ENCODE data around the gene THPO.

DNA sequence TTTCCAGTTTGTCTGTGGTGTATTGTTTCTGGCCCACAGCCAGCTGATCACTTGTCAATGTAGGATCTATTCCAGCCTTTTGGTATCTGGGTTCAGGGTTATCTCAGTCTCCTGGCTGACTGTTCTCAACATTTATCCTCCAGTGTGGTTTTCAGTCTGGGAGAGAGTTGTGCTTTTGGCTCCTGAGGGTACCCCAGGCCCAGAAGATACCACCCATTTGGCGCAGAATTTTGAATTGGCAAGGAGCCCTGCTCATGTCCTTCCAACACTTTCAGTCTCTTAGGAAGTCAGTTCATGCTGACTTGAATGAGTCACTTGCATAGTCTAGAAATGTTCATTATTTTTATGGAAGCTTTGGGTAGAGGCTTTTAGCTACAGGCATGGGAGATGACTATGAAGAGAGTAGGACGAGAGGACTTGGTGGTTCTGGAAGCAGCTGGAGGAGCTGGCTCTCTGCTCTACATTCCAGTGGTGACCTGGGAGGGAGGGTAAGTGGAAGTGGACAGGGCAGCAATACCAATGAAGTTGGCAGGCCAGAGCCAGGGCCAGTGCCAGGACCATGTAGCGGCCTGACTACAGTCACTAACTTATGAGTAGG lies 9.3 kb downstream of the THPO start:
- TF ChIP-seq, protein P1, sequence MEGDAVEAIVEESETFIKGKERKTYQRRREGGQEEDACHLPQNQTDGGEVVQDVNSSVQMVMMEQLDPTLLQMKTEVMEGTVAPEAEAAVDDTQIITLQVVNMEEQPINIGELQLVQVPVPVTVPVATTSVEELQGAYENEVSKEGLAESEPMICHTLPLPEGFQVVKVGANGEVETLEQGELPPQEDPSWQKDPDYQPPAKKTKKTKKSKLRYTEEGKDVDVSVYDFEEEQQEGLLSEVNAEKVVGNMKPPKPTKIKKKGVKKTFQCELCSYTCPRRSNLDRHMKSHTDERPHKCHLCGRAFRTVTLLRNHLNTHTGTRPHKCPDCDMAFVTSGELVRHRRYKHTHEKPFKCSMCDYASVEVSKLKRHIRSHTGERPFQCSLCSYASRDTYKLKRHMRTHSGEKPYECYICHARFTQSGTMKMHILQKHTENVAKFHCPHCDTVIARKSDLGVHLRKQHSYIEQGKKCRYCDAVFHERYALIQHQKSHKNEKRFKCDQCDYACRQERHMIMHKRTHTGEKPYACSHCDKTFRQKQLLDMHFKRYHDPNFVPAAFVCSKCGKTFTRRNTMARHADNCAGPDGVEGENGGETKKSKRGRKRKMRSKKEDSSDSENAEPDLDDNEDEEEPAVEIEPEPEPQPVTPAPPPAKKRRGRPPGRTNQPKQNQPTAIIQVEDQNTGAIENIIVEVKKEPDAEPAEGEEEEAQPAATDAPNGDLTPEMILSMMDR (IDR thresholded peaks at IDR 0.05 in 2 of 3, conservative IDR thresholded peaks at IDR 0.05 in 1 of 3; ENCODE audit: control insufficient read depth in 2 of 3, extremely low read depth in 1 of 3, insufficient read depth in 1 of 3, low read depth in 3 of 3, low read length in 3 of 3): no peak
- TF ChIP-seq SP1 (IDR thresholded peaks at IDR 0.05; ENCODE audit: low read depth, low read length) (no peak), POLR2A (IDR thresholded peaks at IDR 0.05; ENCODE audit: low read depth, low read length) (no peak), MXI1 (IDR thresholded peaks at IDR 0.05; ENCODE audit: low read depth, low read length) (no peak), PML (IDR thresholded peaks at IDR 0.05; ENCODE audit: low read length) (no peak), TAF1 (IDR thresholded peaks at IDR 0.05; ENCODE audit: borderline replicate concordance, low read depth, low read length) (no peak), EZH2 (IDR thresholded peaks at IDR 0.05; ENCODE audit: borderline replicate concordance, control insufficient read depth, low read depth, low read length) (no peak), RB1 (IDR thresholded peaks at IDR 0.05; ENCODE audit: borderline replicate concordance) (no peak), TCF12 (IDR thresholded peaks at IDR 0.05; ENCODE audit: low read depth, low read length) (no peak), MTA3 (IDR thresholded peaks at IDR 0.05; ENCODE audit: borderline replicate concordance, low read length) (no peak), SMC3 (IDR thresholded peaks at IDR 0.05; ENCODE audit: borderline replicate concordance, low read length) (no peak), TBL1XR1 (IDR thresholded peaks at IDR 0.05; ENCODE audit: low read depth, low read length) (no peak)
- TF ChIP-seq, protein P2, sequence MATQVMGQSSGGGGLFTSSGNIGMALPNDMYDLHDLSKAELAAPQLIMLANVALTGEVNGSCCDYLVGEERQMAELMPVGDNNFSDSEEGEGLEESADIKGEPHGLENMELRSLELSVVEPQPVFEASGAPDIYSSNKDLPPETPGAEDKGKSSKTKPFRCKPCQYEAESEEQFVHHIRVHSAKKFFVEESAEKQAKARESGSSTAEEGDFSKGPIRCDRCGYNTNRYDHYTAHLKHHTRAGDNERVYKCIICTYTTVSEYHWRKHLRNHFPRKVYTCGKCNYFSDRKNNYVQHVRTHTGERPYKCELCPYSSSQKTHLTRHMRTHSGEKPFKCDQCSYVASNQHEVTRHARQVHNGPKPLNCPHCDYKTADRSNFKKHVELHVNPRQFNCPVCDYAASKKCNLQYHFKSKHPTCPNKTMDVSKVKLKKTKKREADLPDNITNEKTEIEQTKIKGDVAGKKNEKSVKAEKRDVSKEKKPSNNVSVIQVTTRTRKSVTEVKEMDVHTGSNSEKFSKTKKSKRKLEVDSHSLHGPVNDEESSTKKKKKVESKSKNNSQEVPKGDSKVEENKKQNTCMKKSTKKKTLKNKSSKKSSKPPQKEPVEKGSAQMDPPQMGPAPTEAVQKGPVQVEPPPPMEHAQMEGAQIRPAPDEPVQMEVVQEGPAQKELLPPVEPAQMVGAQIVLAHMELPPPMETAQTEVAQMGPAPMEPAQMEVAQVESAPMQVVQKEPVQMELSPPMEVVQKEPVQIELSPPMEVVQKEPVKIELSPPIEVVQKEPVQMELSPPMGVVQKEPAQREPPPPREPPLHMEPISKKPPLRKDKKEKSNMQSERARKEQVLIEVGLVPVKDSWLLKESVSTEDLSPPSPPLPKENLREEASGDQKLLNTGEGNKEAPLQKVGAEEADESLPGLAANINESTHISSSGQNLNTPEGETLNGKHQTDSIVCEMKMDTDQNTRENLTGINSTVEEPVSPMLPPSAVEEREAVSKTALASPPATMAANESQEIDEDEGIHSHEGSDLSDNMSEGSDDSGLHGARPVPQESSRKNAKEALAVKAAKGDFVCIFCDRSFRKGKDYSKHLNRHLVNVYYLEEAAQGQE (IDR thresholded peaks at IDR 0.05; ENCODE audit: low read depth, low read length): no peak
